Gastroesophageal sphincter (tissue), 4 donors: Measurements from ENCODE around the gene ARL16. TPM values are rescaled to one million over a fixed set of nuclear protein-coding genes. Genes with fewer than 3 reads are reported as not detected.
A peak's percentile ranks its signal among the peaks of the same experiment; 100 is the strongest.

Source experiments
- ATAC-seq: fragments of 150-250 bp; one replicate; pipeline ENCODE4 v1.9.1; 2016; ENCODE audit warnings: mild to moderate bottlenecking, moderate library complexity
- H3K27ac ChIP-seq, 4 donors: fragments of 200-600 bp; sonication (generic) in 3 of 4; 1 replicate in 3 of 4; 2 replicates in 1 of 4; pipeline ENCODE4 v1.5.1; 2016 to 2019
- H3K27me3 ChIP-seq: fragments of 200-600 bp; sonication (generic); one replicate; pipeline ENCODE4 v1.5.1; 2019
- H3K36me3 ChIP-seq, 2 donors: fragments of 200-600 bp; sonication (generic); one replicate each; pipeline ENCODE4 v1.5.1; 2019; ENCODE audit warnings: control low read depth in 1 of 2
- H3K4me1 ChIP-seq, 3 donors: fragments of 200-600 bp; sonication (generic); 1 replicate in 2 of 3; 2 replicates in 1 of 3; pipeline ENCODE4 v1.5.1; 2016 to 2019; ENCODE audit warnings: control low read depth in 2 of 3
- H3K4me3 ChIP-seq, 2 donors: fragments of 200-600 bp; sonication (generic); one replicate each; pipeline ENCODE4 v1.5.1; 2019; ENCODE audit warnings: mild to moderate bottlenecking in 1 of 2, moderate library complexity in 1 of 2
- H3K9me3 ChIP-seq, 3 donors: fragments of 200-600 bp; sonication (generic); one replicate each; pipeline ENCODE4 v1.5.1; 2017 to 2019; ENCODE audit warnings: control low read depth in 2 of 3
- CTCF ChIP-seq, 4 experiments: fragments of 200-600 bp in 2 of 4; fragments of 450-650 bp in 2 of 4; sonication (generic) in 1 of 4; IDR thresholded peaks; one replicate each; pipeline ENCODE4 v1.5.1; 2017 to 2019; ENCODE audit warnings: antibody characterized with exemption in 4 of 4, mild to moderate bottlenecking in 2 of 4, moderate library complexity in 2 of 4
- EP300 ChIP-seq: sonication (generic); formaldehyde crosslinking; IDR thresholded peaks from one replicate; pipeline ENCODE4 v1.6.1; 2017; ENCODE audit warnings: antibody characterized with exemption, mild to moderate bottlenecking
- POLR2A ChIP-seq, 2 donors: fragments of 450-650 bp; IDR thresholded peaks; one replicate each; pipeline ENCODE4 v1.6.1; 2017; ENCODE audit warnings: antibody characterized with exemption in 2 of 2, mild to moderate bottlenecking in 2 of 2, moderate library complexity in 1 of 2
- POLR2AphosphoS5 ChIP-seq: sonication (generic); formaldehyde crosslinking; IDR thresholded peaks from one replicate; pipeline ENCODE4 v1.6.1; 2017; ENCODE audit warnings: antibody characterized with exemption
- WGBS, 2 donors: methylation state at CpG; one replicate each; pipeline ENCODE4 v1.1.5; 2018; ENCODE audit warnings: low coverage in 1 of 2; 5-methylcytosine and 5-hydroxymethylcytosine counted together
- total RNA-seq, 4 donors: library from RNA; depleted of rRNA; stranded (reverse); fragments of >200 nt; gene quantifications; one replicate each; pipeline ENCODE4 v1.1.0, GENCODE V29; 2016

Gene ARL16
- total RNA-seq, 4 donors from 2014 or later = 26.2 to 52.8 (median 30.2) TPM

DNA sequence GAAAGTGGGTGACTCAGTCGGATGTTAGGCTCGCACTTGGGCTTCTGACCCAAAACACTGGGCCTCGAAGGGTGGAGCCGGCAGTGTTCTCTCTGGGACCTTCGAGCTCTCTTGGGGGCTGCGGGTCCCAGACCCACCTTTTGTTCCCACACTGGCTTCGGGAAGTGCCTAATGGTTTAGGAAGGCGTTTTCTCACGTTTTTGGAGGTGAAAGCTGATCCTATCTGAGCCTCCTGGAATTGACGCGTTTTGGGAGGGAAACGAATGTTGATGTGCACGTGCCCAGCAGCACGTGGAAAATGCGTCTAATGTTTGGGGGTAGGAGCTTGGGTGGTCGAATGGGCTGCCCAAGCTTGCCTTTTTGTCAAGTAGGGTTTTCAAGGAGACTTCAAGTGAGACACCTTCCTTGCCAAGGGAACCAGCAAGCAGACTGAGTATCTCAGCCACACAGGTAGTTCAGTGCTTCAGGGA, 880 bp upstream of the ARL16 start:
- Histone ChIP-seq H3K27ac (peak overlapping the region; percentile 60 to 88 (median 88)), H3K4me3 (peak overlapping the region; percentile 88 to 95), H3K36me3 (peaks cover 0 to 65% of the 10 kb centered on the region in 2 donors), H3K9me3 (no peaks in the 10 kb centered on the region), H3K27me3 (no peaks in the 10 kb centered on the region), H3K4me1 (peaks cover 0 to 52% (median 24%) of the 10 kb centered on the region in 3 donors)
- WGBS, 2 donors = 3 to 6% methylated on average over 9 to 13 of the region's 16 CpGs
- no peak for TF ChIP-seq POLR2A (IDR thresholded peaks at IDR 0.05)
- no peak for TF ChIP-seq EP300
- TF ChIP-seq POLR2AphosphoS5 = no peak
- TF ChIP-seq CTCF (IDR thresholded peaks at IDR 0.05) = no peak
- ATAC-seq = peak; percentile 48

DNA sequence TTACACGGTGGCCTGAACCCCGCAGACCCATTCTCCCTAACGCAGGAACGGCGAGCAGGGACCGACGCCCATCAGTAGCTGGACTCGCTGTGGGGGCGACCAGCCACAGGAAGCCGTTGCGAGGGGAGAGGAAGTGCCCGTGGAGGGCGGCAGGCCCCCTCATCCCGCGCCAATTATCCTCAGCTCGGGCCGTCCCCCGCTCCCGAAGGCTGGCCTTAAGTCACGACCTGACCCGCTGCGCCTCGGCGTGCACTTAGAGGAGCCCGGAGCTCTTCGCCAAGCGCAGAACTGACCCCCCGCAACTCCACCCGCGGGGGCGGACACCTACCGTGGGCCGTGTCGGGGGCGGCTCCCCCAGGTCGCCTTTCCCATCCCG, 401 bp downstream of the ARL16 start:
- peak overlapping the region; percentile 88 to 95 for H3K4me3 ChIP-seq
- H3K36me3 ChIP-seq = peaks cover 0 to 55% of the 10 kb centered on the region in 2 donors
- no peak for TF ChIP-seq EP300
- TF ChIP-seq POLR2AphosphoS5 = no peak
- no peak for TF ChIP-seq CTCF (IDR thresholded peaks at IDR 0.05)
- TF ChIP-seq POLR2A (IDR thresholded peaks at IDR 0.05) = no peak
- H3K4me1 ChIP-seq = peaks cover 0 to 52% (median 24%) of the 10 kb centered on the region in 3 donors
- WGBS, 2 donors = no CpG with 5 or more reads among the region's 37 CpGs
- ATAC-seq = peak; percentile 17
- peak overlapping the region; percentile 35 to 88 (median 88) for H3K27ac ChIP-seq
- H3K9me3 ChIP-seq = no peaks in the 10 kb centered on the region
- H3K27me3 ChIP-seq = no peaks in the 10 kb centered on the region

- Histone ChIP-seq H3K9me3 (no peaks in the 10 kb centered on the region), H3K27ac (peak overlapping the region in 3 of 4 donors; percentile 87 to 88 (median 88)), H3K4me3 (peak overlapping the region; percentile 88 to 95), H3K4me1 (peaks cover 0 to 52% (median 24%) of the 10 kb centered on the region in 3 donors), H3K27me3 (no peaks in the 10 kb centered on the region), H3K36me3 (peaks cover 0 to 50% of the 10 kb centered on the region in 2 donors)
- no peak for TF ChIP-seq POLR2A (IDR thresholded peaks at IDR 0.05)
- TF ChIP-seq POLR2AphosphoS5 = no peak
- no peak for TF ChIP-seq CTCF (IDR thresholded peaks at IDR 0.05)
- no peak for TF ChIP-seq EP300
- WGBS, 2 donors = 0 to 22% methylated on average over 3 to 10 of the region's 19 CpGs
- no peak for ATAC-seq
These were observed 911 bp downstream of the ARL16 start for GRCh38 chr17:81682565-81683207.

DNA sequence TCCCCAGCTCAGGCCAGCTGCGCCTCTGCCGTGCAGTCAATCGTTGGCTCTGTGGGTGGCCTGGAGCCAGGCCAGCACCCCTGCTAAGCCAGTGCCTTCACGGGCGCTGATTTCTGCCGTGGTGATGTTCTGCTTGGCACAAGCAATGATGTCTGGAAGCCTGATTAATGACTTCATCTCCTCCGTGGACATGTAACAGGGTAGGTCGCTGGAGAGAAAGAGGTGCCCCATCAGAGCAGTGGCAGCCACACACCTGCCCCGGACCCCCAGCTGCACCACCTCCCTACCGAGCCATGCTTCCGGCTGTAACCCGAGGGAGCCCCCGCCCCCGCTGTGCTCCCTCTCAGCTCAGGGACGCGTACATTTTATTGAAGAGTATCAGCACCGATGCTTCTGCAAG, 1.9 kb downstream of the ARL16 start:
- no peak overlapping the region for H3K4me3 ChIP-seq
- no peak for TF ChIP-seq CTCF (IDR thresholded peaks at IDR 0.05)
- TF ChIP-seq POLR2A (IDR thresholded peaks at IDR 0.05) = no peak
- no peak for TF ChIP-seq POLR2AphosphoS5
- no peak for TF ChIP-seq EP300
- ATAC-seq = no peak
- no peak overlapping the region for H3K27ac ChIP-seq
- 78% methylated on average over 8 of the region's 17 CpGs; no CpG with 5 or more reads in 1 of the 2 donors for WGBS, 2 donors
- H3K36me3 ChIP-seq = peaks cover 0 to 40% of the 10 kb centered on the region in 2 donors
- H3K9me3 ChIP-seq = no peaks in the 10 kb centered on the region
- H3K27me3 ChIP-seq = no peaks in the 10 kb centered on the region
- peaks cover 0 to 45% (median 24%) of the 10 kb centered on the region in 3 donors for H3K4me1 ChIP-seq

- Histone ChIP-seq H3K9me3 (no peaks in the 10 kb centered on the region), H3K4me3 (no peak overlapping the region), H3K4me1 (peaks cover 0 to 30% (median 19%) of the 10 kb centered on the region in 3 donors), H3K27me3 (no peaks in the 10 kb centered on the region), H3K27ac (no peak overlapping the region), H3K36me3 (peaks cover 0 to 29% of the 10 kb centered on the region in 2 donors)
- no peak for ATAC-seq
- WGBS, 2 donors = 79 to 80% methylated on average over 1 to 11 of the region's 11 CpGs
- TF ChIP-seq POLR2AphosphoS5 (no peak), CTCF (IDR thresholded peaks at IDR 0.05) (no peak), EP300 (no peak), POLR2A (IDR thresholded peaks at IDR 0.05) (no peak)
These were observed 3.4 kb downstream of the ARL16 start for GRCh38 chr17:81680150-81680549.
